HepG2 (cell line): Measurements from ENCODE around the gene DCAF4L1. TPM values are rescaled to one million over a fixed set of nuclear protein-coding genes. Genes with fewer than 3 reads are reported as not detected.
A peak's percentile ranks its signal among the peaks of the same experiment; 100 is the strongest.

ENCODE experiments used
- AGO1 ChIP-seq: fragments of 200-400 bp; formaldehyde crosslinking; IDR thresholded peaks from 2 replicates; pipeline ENCODE4 v1.6.1; 2017; ENCODE audit warnings: mild to moderate bottlenecking, low read depth, low read length, moderate library complexity; ENCODE audit not compliant: poor library complexity, severe bottlenecking
- DDIT3 ChIP-seq: sonication (generic); formaldehyde crosslinking; IDR thresholded peaks from 2 replicates; pipeline ENCODE4 v1.4.0; 2020; ENCODE audit warnings: mild to moderate bottlenecking, missing genetic modification reagents
- E2F2 ChIP-seq: sonication (generic); formaldehyde crosslinking; IDR thresholded peaks from 2 replicates; pipeline ENCODE4 v1.4.0; 2020; ENCODE audit warnings: missing genetic modification reagents, borderline replicate concordance
- FOXP4 ChIP-seq: sonication (generic); formaldehyde crosslinking; IDR thresholded peaks from 2 replicates; pipeline ENCODE4 v1.4.0; 2020; ENCODE audit warnings: missing genetic modification reagents
- MAX ChIP-seq: IDR thresholded peaks from 2 replicates; pipeline ENCODE4 v1.6.1; 2012; ENCODE audit warnings: inconsistent platforms
- MIXL1 ChIP-seq: IDR thresholded peaks from 2 replicates; pipeline ENCODE4 v1.6.1; 2016
- MNT ChIP-seq: fragments of 450-650 bp; IDR thresholded peaks from 2 replicates; pipeline ENCODE4 v1.6.1; 2016
- MXI1 ChIP-seq: IDR thresholded peaks from 3 replicates; pipeline ENCODE4 v1.6.1; 2012; ENCODE audit warnings: low read depth, low read length, inconsistent platforms, borderline replicate concordance
- NR1H2 ChIP-seq: sonication (generic); formaldehyde crosslinking; IDR thresholded peaks from 2 replicates; pipeline ENCODE4 v1.8.1; 2022; ENCODE audit warnings: low read depth, missing genetic modification reagents, borderline replicate concordance
- PAF1 ChIP-seq: IDR thresholded peaks from 2 replicates; pipeline ENCODE4 v1.6.1; 2016; ENCODE audit warnings: missing genetic modification reagents, missing compliant biosample characterization
- PHF8 ChIP-seq: sonication (generic); formaldehyde crosslinking; IDR thresholded peaks from 2 replicates; pipeline ENCODE4 v1.5.0; 2020; ENCODE audit warnings: missing genetic modification reagents
- SOX6 ChIP-seq, 2 experiments: fragments of 450-650 bp in 1 of 2; sonication (generic) in 1 of 2; formaldehyde crosslinking in 1 of 2; IDR thresholded peaks; 2 replicates each; pipeline versions ENCODE4 v1.4.0 to v1.6.1; 2017 to 2020; ENCODE audit warnings: antibody characterized with exemption in 1 of 2, mild to moderate bottlenecking in 1 of 2, missing genetic modification reagents in 1 of 2
- TAF1 ChIP-seq: sonication (generic); formaldehyde crosslinking; IDR thresholded peaks from 2 replicates; pipeline ENCODE4 v1.4.0; 2020; ENCODE audit warnings: missing genetic modification reagents
- ZNF124 ChIP-seq: sonication (generic); formaldehyde crosslinking; IDR thresholded peaks from 2 replicates; pipeline ENCODE4 v1.4.0; 2020; ENCODE audit warnings: missing genetic modification reagents
- ZNF136 ChIP-seq: sonication (generic); formaldehyde crosslinking; IDR thresholded peaks from 2 replicates; pipeline ENCODE4 v1.8.1; 2022; ENCODE audit warnings: low read depth, mild to moderate bottlenecking, moderate library complexity, missing genetic modification reagents
- ZNF142 ChIP-seq: sonication (generic); formaldehyde crosslinking; IDR thresholded peaks from 2 replicates; pipeline ENCODE4 v1.4.0; 2020; ENCODE audit warnings: missing genetic modification reagents
- ZNF225 ChIP-seq: sonication (generic); formaldehyde crosslinking; IDR thresholded peaks from 2 replicates; pipeline ENCODE4 v1.4.0; 2020; ENCODE audit warnings: mild to moderate bottlenecking, missing genetic modification reagents
- ZNF33A ChIP-seq: sonication (generic); formaldehyde crosslinking; IDR thresholded peaks from 2 replicates; pipeline ENCODE4 v1.5.1; 2020; ENCODE audit warnings: missing genetic modification reagents, mild to moderate bottlenecking, moderate library complexity, borderline replicate concordance
- ZNF530 ChIP-seq: sonication (generic); formaldehyde crosslinking; IDR thresholded peaks from 2 replicates; pipeline ENCODE4 v1.5.0; 2020; ENCODE audit warnings: low read depth, mild to moderate bottlenecking, missing genetic modification reagents
- ZNF7 ChIP-seq: IDR thresholded peaks from 2 replicates; pipeline ENCODE4 v1.6.1; 2016; ENCODE audit warnings: missing biosample characterization, missing genetic modification reagents
- polyA plus RNA-seq, 8 experiments: library from polyadenylated mRNA; depleted of rRNA in 3 of 8; stranded (reverse) in 7 of 8; unstranded in 1 of 8; fragments of >200 nt; fragmentation: Illumina TruSeq in 4 of 8; extraction: Trizol in 4 of 8; gene quantifications; 2 replicates each; pipeline versions ENCODE4 v1.2.1 to v1.2.3, GENCODE V29; 2011 to 2016; ENCODE audit warnings: low read depth in 4 of 8, missing spikeins in 1 of 8, mixed read lengths in 1 of 8; ENCODE audit not compliant: insufficient read depth in 1 of 8
- total RNA-seq, 5 experiments: library from RNA; depleted of rRNA; stranded (reverse); fragments of >200 nt; fragmentation: Illumina TruSeq; extraction: Trizol; gene quantifications; 2 replicates each; pipeline ENCODE4 v1.2.3, GENCODE V29; 2016; ENCODE audit warnings: low read depth in 1 of 5

DCAF4L1 gene
- total and polyA plus RNA-seq, 2 of the 13 experiments (the other 11 are each of a cell fraction or from before 2014, with no cell fraction given): 0.05 to 0.09 TPM

GRCh38 chr4:41935652-41936021, 45.9 kb upstream of the DCAF4L1 start (continued):
- TF ChIP-seq ZNF530 (CRISPR knock-in tag) (no peak), ZNF136 (CRISPR knock-in tag) (no peak), MIXL1 (CRISPR knock-in tag) (no peak), E2F2 (no peak), ZNF225 (CRISPR knock-in tag) (no peak), ZNF142 (no peak), TAF1 (CRISPR knock-in tag) (no peak), PAF1 (no peak), AGO1 (no peak), MAX (peak; percentile 89), ZNF7 (CRISPR knock-in tag) (no peak), MXI1 (peak; percentile 90; the same call in 2 of the 3 replicates), PHF8 (CRISPR knock-in tag) (no peak), ZNF33A (CRISPR knock-in tag) (no peak), SOX6 (IDR thresholded peaks at IDR 0.05) (no peak), SOX6 (CRISPR knock-in tag; IDR thresholded peaks at IDR 0.05) (0 out of 2 replicates have a peak, but pooled peaks have one; percentile 5), NR1H2 (CRISPR knock-in tag) (no peak), MNT (peak; percentile 99), ZNF124 (no peak), FOXP4 (CRISPR knock-in tag) (0 out of 2 replicates have a peak, but pooled peaks have one; percentile 22), DDIT3 (no peak)
